Measurements from ENCODE around the gene OSCP1. TPM values are rescaled to one million over a fixed set of nuclear protein-coding genes. Genes with fewer than 3 reads are reported as not detected.

OSCP1 gene
- total RNA-seq, 1 experiment from 2014 or later: 3.2 TPM

GRCh38 chr1:36397083-36397377 lies 53.2 kb downstream of the OSCP1 start:
- Mint-ChIP-seq H3K9me3 (no peaks in the 10 kb centered on the region; a peak in 1 of 5 replicates), H3K27ac (peak overlapping the region; percentile 94 to 98 (median 97); a peak in 6 of 7 replicates), H3K4me1 (peaks cover 24 to 25% of the 10 kb centered on the region in 2 experiments), H3K4me3 (peak overlapping the region; percentile 91 to 96), H3K27me3 (ENCODE audit: low read depth) (no peaks in the 10 kb centered on the region), H3K36me3 (ENCODE audit: insufficient read depth in 1 of 3, low read depth in 3 of 3) (peaks cover 11 to 24% (median 16%) of the 10 kb centered on the region in 3 experiments; a peak in 6 of 7 replicates)
- H3K18ac ChIP-seq (ENCODE audit: insufficient read length, low read depth, low read length): no peak overlapping the region
- no peak overlapping the region for H4K5ac ChIP-seq (ENCODE audit: insufficient read length, low read depth, low read length)
- peak overlapping the region; percentile 92 for H3K9ac ChIP-seq (ENCODE audit: extremely low read depth, insufficient read length, low read length)
- no peak overlapping the region for H3K56ac ChIP-seq (ENCODE audit: insufficient read length, low read depth, low read length)
- H2BK15ac ChIP-seq (ENCODE audit: low read depth, low read length): no peak overlapping the region
- no peaks in the 10 kb centered on the region for H3K9me3 ChIP-seq (ENCODE audit: control insufficient read depth, low read depth, low read length)
- H3K4me1 ChIP-seq (ENCODE audit: insufficient read depth, low read length): no peaks in the 10 kb centered on the region
- no peak overlapping the region for H2BK120ac ChIP-seq (ENCODE audit: low read depth, low read length, poor library complexity, severe bottlenecking)
- no peak overlapping the region for H3T11ph ChIP-seq (ENCODE audit: low read length)
- H3K14ac ChIP-seq (ENCODE audit: insufficient read depth, low read length): peak overlapping the region; percentile 90
- no peak overlapping the region for H3K4ac ChIP-seq (ENCODE audit: low read depth, low read length)
- no peak overlapping the region for H3K23ac ChIP-seq (ENCODE audit: insufficient read length, low read depth, low read length)
- H2AK5ac ChIP-seq (ENCODE audit: insufficient read length, low read length): no peak overlapping the region
- H2BK20ac ChIP-seq (ENCODE audit: low read depth, low read length, poor library complexity, severe bottlenecking): no peak overlapping the region
- H3K27me3 ChIP-seq (ENCODE audit: insufficient read depth, low read length): no peaks in the 10 kb centered on the region
- no peak for DNase-seq
- WGBS (ENCODE audit: extremely low coverage, insufficient read length, low lambda C conversion rate): no CpG with 5 or more reads among the region's 5 CpGs
- H3K23me2 ChIP-seq (ENCODE audit: insufficient read length, low read depth, low read length, poor library complexity, severe bottlenecking): peaks cover 17% of the 10 kb centered on the region
- H2BK12ac ChIP-seq (ENCODE audit: insufficient read length, low read depth, low read length): no peak overlapping the region
- peaks cover 4% of the 10 kb centered on the region for H3K79me1 ChIP-seq (ENCODE audit: insufficient read depth, low read depth, low read length, poor library complexity, severe bottlenecking)
- no peak overlapping the region for H2AFZ ChIP-seq (ENCODE audit: low read length)
- no peak for TF ChIP-seq CTCF (conservative IDR thresholded peaks at IDR 0.05)
- peak overlapping the region; percentile 4 for H3K27ac ChIP-seq (ENCODE audit: insufficient read length, low read depth, low read length)
- peak overlapping the region; percentile 77 for H3K4me2 ChIP-seq (ENCODE audit: insufficient read depth, insufficient read length, low read length)
- no peak overlapping the region for H4K8ac ChIP-seq (replicated peaks; ENCODE audit: insufficient read length, low read depth, low read length)
- no peak overlapping the region for H4K91ac ChIP-seq (ENCODE audit: insufficient read length, low read depth, low read length)
- H3K79me2 ChIP-seq (ENCODE audit: insufficient read depth, low read length): no peaks in the 10 kb centered on the region
- H4K20me1 ChIP-seq (ENCODE audit: control insufficient read depth, insufficient read depth, insufficient read length): no peaks in the 10 kb centered on the region
- H2BK5ac ChIP-seq (ENCODE audit: insufficient read length, low read length): no peak overlapping the region
